HL-60/S4 (cell line): Measurements from ENCODE around the gene SYS1.

ENCODE experiments used
- in situ Hi-C: fragments of 300-500 bp; cut with MboI; formaldehyde crosslinking; loops from 2 replicates; pipeline ENCODE4 v1.14.3; 2022; ENCODE audit warnings: low sequenced_read_pairs

The SYS1 gene

DNA sequence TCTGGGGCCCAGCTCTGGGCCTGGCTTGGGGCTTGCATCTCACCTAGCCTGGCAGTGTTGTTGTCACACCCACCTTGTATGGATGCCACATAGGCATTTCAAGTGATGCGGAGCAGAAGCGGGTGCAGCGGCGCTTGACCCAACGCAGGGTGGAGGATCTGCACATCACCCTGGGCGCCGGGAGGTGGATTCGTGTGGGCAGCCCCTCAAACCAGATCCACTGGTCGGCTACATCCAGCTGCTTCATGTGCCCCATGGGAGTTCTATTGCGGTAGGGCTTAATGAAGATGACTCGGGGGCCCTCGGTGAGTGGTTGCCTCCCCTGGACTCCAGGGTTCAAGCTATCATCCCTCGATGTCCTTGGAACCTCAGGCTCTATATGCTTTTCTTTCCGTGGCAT is 12.0 kb downstream of the SYS1 start:
- in situ Hi-C loops: no loop called here

DNA sequence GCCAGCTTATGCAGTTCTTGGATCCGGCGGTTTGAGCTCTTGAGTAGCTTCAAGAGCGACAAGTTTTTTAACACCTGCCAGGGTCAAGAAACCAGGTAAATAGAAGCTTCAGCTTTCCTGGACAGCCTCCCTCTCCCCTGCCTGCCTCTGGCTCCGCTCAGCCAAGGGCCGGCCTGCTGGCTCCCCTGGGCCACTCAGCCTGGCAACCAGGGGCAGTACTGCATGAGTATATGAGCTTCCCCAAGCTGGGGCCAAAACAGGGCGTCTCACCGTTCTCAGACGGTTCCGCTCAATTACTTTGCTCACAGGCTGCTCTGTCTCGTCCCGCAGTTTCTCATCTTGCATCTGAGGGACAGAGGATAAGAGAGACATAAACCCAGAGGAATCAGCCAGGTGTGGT is 14.3 kb downstream of the SYS1 start:
- in situ Hi-C loops: no loop called here

DNA sequence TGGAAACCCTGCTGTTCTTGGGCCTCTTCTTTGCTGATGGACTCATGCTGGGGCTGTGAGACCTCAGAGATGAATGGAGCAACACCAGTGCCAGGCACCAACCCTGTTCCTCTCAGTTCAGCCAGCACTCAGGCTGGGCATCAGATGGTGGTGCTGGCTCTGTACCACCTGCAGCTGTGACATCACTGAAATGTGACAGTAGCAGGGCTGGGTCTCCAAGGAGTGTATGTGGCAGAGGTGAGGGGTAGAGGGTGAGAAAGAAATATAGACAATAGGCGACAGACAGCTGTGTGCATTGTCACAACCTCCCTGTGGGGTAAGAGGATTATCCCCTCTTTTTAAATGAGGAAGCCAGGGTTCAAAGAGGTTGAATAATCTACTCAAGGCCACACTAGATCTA is 15.2 kb downstream of the SYS1 start, which contains the start of gene TP53TG5:
Gene TP53TG5, minus strand, starts transcription at position 135 of the 400 bp plus-strand sequence. Its CDS starts 89 bp downstream, at position 46.
- in situ Hi-C loops: no loop called here

DNA sequence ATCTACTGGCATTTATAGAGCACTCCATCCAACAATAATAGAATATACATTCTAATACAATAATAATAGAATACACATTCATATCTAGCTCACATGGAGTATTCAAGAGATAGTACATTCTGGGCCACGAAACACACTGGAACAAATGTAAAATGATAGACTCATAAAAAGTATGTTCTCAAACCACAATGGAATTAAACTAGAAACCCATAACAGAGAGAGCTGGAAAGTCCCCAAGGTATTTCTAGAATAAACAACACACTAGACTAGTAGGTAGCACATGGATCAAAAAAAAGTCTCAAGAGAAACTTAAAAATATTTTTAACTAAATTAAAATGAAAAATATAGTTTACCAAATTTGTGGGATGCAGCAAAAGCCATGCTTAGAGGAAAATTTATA is 24.3 kb downstream of the SYS1 start:
- in situ Hi-C loops: no loop called here

DNA sequence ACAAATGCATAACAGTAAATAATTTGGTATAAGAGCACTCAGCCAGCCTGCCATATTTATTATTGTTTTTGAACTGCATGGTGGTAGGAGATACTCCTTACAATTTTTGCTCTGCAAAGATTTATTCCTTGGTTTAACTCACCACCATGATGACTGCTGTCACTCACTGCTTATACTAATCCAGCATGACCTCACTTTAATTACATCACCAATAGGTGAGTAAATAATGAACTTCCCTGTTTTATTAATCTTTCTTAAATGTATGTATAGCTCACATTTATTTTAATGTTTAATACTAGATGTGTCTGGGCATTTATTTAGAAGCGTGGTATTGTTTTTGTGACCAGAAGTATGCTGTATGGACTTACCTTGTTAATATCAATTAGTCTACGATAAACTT is 28.0 kb downstream of the SYS1 start:
- in situ Hi-C loops: no loop called here

DNA sequence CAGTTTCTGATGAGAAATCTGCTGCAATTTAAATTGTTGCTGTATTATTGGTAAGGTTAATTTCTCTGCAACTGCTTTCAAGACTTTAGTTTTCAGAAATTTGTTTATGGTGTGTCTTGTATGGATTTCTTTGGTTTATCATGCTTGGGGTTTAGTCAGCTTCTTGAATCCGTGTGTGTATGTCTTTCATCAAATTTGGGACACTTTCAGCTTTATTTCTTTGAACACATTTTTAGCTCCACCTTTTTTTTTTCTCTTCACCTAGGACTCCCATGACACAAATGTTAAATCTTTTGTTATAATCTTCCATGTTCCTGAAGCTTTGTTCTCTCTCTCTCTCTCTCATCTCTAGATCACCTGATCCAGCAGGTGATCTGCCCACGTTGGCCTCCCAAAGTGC is 28.6 kb downstream of the SYS1 start:
- in situ Hi-C loops: no loop called here

DNA sequence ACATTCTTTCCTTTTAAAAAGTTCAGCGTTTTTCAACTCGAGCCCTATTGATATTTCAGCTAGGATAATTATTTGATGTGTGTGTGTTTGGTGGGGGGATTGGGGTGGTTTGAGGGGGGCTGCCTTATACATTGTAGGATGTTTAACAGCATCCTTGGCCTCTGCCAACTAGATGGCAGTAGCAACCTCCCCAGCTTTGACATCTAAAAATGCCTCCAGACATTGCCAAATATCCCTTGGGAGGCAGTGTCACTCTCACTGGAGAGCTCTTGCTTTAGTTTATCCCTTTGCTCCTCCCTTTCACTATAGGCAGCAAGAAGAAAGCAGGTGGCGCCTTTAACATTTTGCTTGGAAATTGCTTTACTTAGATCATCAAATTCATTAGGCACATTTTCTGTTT is 29.8 kb downstream of the SYS1 start:
- in situ Hi-C loops: no loop called here

DNA sequence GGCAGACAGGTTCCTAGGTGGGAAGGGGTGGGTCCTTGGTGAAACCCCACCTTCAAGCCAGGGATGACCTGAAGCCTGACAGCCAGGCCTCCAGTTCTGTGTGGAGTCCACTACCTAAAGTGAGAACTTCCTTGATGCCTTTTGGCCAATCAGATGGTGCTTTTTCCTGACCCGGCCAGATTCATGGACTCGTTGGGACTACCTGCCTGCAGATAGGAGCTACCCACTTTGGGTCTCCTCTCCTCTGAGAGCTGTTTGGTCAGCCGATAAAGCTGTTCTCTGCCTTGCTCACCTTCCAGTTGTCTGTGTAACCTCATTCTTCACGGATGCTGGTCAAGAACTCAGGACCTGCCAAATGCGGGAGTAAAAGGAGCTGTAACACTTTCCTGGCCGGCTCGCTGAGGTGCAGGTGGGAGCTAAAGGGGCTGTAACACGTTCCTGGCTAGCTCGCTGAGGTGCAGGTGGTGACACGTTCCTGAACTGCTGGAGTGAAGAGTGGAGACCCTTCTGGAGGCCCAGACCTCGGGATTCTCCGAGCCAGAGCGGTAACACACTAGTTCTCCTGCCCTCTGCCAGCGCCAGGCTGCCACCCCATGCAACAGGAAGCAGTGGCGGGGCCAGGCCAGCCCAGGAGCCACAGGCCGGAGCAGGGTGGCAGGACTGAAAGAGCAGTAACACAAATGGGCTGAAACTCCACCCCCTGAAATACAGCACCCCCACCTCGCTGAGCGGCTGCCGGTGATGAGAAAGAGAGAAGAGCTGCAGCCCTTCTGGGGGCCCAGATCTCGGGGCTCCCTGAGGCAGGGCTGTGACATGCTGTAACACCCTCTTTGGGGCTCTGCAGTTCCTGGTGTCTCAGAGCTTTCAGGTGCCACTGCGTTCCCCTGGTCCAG is 31.5 kb downstream of the SYS1 start:
- in situ Hi-C loops: no loop called here

DNA sequence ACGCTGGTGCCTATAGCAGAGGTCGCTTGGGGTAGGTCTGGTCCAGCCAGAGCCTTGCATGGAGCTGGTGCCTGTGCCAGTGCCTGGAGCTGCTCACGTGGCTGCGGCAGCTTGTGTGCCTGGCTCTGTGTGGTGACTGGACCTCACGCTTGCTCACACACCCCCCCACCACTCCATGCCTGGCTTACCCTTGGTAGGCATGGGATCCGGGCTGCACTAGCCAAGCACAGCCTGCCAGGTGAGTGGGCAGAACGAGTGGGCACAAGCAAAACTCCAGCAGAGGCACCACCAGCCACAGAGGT is 32.1 kb downstream of the SYS1 start:
- in situ Hi-C loops: no loop called here

DNA sequence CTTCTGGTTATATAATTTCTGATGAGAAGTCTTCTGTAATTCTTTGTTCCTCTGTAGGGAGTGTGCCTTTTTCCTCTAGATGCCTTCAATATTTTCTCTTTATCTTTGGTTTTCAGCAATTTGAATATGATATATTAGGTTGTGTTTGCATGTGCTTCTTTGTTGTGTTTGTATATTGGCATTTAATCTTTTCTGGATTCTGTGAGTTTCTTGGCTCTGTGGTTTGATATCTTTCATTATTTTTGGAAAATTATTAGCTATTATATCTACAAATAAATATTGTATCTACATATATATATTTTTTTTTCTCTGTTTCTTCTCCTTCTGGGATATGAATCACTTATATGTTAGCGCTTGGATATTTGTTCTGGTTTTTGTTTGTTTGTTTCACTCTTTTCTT is 36.1 kb downstream of the SYS1 start:
- in situ Hi-C loops: no loop called here

DNA sequence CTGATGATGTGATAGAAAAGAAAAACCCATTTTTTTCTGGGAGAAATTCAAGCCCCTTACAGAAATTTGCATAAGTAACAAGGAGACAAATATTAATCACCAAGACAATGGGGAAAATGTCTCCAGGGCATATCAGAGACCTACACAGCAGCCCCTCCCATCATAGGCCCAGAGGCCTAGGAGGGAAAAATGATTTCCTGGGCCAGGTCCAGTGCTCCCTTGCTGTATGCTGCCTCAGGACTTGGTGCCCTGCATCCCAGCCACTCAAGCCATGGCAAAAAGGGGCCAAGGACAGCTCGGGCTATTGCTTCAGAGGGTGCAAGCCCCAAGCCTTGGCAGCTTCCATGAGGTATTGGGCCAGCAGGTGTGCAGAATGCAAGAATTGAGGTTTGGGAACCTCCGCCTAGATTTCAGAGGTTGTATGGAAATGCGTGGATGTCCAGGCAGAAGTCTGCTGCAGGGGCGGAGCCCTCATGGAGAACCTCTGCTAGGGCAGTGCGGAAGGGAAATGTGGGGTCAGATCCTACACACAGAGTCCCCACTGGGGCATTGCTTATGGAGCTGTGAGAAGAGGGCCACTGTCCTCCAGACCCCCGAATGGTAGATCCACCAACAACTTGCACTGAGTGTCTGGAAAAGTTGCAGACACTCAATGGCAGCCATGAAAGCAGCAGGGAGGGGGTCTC is 37.5 kb downstream of the SYS1 start:
- in situ Hi-C loops: no loop called here

DNA sequence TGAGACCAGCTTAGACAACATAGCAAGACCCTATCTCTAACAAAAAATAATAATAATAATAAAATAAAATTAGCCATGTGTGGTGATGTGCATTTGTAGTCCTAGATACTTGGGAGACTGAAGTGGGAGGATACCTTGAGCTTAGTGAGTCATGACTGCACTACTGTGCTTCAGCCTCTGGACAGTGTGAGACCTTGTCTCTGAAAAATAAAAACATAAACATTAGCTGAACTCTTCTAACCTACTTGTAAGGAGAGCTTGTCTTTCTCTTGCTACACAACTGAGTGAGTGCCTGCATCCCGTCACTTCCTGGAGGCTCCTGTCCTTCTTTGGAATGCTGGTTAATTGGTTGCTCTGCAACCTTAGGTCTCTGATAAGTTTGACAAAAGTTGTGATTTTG is 40.0 kb downstream of the SYS1 start:
- in situ Hi-C loops: no loop called here

DNA sequence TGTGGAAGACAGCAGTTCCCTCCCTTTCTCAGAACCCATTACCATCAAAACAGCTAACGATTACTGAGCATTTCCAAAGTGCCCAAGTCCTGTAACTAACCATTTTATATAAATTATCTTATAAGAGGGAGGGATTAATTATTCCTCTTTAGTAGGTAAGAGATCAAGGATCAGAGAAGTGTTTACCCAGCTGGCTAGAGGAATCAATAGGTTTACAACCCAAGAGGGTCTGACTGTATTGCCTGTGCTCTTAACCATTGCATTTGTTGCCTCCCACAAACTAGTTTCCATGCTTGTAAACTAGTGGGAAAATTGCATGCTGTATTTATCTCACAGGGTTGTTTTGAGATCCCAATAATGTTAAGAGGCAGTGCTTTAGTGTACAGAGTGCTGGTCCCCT is 41.5 kb downstream of the SYS1 start:
- in situ Hi-C loops: no loop called here

DNA sequence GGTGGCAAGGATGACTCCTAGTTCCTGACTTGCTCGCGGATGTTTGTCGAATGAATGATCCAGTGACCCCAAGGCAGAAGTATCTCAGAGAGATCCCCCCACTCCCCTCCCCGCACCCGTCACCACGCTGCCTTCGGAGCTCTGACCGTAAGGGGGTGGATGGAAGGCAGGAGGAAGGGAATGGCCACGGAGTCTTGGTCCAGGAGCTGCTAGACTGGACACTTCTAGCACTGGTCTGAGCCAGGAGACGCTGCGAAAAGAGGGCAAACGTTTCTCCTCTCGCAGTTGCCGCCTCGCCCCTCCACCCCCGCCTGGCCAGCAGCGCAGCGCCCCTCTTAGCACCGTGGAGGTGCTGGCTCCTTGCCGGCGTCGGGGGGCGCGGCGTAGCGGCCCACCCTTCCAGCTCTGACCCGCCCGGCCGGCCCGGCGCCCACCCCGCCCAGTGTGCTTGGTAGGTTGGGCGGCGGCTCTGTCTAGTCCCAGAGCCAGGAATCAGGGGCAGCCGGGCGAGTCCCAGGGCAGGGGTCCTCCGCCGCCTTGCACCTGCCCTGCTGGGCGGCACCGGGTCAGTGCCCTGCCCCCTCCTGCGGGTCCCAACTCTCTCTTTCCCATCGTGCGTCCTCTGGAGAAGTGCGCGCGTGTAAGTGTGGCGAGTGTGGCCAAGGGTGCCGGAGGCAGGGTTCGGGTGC is 42.8 kb downstream of the SYS1 start:
- in situ Hi-C loops: no loop called here

DNA sequence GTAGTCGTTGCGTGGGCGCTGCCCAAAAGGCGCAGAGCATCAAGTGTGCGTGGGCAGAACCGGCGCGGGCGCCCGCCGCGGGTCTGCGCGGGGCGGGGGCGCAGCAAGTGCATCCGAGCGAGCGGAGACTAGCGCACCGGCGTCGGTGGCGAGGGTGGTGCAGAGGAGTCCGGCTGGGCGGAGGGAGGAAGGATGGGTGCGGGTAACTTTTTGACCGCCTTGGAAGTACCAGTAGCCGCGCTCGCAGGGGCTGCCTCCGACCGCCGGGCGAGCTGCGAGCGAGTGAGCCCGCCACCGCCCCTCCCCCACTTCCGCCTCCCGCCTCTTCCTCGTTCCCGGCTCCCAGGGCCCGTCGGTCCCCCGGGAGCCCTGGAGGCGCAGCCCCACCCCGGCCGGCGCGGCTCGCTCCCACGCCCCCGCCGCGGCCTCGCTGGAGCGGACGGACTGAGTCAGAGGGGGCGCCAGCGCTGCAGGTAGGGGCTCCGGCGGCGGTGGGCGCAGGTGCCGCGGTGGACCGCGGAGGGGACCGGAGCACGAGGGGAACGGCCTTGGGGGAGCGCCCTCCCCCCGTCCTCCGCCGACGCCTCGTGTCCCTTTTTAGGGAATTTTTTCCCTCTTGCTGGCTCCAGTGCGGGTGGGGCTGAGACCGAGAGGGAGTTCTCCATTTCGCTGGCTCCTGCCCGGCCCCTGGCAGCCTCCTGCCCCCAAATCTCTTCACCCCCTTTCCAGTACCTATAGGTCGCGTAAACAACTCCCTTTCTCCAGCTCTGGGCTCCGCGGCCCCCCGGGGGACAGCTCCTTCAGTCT is 43.5 kb downstream of the SYS1 start:
- in situ Hi-C loops: no loop called here

DNA sequence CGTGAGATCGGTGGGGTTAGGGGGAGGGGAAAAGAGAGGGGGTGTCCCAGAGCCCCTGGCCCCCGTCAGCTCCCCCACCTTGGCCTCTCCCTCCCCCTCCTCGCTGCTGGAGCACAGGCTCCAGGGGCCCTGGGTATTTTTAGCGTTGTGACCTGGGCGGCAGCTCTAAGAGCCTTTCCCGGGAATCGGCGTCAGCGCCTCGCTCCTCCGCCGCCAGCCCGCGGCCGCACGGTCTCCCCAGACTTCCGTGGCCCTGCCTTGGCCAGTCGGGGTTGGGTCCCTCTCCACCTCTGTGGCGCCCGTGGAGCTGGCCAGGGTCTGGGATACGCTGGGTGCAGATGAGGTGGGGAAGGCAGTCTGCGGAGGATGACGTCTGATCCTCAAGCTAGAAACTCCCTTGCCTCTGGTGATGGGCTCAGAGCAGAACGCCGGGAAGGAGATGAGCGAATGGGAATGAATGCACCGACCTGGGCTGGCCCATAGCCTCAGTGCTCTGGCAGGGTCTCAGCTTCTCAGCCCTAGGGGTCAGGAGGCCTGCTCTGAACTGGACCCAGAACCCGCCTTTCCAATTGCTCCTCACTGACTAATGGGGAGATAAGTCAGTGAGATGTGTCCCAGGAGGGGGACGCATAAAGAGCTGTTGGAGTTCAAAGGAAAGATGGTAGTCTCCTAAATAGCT is 44.2 kb downstream of the SYS1 start:
- in situ Hi-C loops: no loop called here

DNA sequence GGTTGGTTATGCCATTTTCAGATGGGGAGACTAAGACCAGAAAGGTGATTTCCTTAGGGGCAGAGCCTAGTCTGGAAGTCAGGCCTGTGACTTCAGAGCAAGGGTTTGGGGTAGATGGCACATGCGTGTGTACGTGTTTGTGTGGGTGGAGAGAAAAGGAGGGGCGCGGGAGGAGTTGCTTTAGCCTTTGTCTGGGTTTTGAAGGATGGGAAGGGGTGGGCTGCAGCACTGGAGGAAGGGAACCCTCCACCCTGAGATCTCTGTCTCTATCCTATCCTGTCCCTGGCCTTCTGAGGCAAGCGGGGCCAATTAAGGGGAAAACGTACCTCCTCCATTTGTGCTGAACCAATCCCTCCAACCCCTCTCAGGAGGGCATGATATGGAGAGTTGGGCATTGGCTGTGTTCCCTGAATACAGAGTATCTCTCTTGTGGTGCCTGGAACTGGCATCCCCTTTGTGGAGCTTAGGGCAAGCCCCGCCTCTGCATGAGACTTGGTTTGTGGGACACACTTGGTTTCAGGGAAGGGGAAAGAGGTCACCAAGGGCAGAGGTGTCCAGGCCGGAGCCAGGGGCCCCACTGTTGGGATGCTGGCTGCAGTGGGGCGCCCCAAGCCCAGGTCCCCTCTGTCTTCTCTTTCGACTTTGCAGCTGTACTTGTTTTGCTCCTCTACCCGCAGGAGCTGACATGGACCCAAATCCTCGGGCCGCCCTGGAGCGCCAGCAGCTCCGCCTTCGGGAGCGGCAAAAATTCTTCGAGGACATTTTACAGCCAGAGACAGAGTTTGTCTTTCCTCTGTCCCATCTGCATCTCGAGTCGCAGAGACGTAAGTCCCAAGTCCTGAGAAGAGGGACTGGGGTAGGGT is 45.1 kb downstream of the SYS1 start, which contains the start of gene DBNDD2:
Gene DBNDD2, plus strand, starts transcription at position 507 of the 863 bp plus-strand sequence. Its CDS starts 179 bp downstream, at position 686.
- in situ Hi-C loops: no loop called here

DNA sequence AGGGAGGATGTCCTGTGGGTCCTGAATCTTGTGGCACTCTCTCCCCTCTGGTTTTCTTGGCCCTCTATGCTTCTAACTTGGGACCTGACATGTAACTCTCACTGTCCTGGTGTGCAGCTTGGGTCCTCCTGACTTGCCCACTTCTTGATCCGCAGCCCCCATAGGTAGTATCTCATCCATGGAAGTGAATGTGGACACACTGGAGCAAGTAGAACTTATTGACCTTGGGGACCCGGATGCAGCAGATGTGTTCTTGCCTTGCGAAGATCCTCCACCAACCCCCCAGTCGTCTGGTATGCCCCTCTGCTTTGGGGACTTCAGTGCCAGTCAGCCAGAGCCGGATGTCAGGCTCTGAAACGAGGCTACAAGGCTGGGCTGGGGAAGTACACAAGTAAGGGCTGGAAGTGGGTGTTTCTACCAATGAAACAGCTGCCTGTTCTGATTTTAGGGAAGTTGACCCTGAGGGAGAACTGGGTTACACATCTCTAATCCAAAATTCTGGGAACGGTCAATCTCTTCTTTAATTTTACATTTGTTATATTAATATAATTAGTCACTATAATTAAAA is 45.8 kb downstream of the SYS1 start:
- in situ Hi-C loops: no loop called here
